ENCODE measurements around the gene MMP3. TPM values are rescaled to one million over a fixed set of nuclear protein-coding genes. Genes with fewer than 3 reads are reported as not detected.

Gene MMP3
- polyA plus RNA-seq, 1 experiment = 59.4 TPM

DNA sequence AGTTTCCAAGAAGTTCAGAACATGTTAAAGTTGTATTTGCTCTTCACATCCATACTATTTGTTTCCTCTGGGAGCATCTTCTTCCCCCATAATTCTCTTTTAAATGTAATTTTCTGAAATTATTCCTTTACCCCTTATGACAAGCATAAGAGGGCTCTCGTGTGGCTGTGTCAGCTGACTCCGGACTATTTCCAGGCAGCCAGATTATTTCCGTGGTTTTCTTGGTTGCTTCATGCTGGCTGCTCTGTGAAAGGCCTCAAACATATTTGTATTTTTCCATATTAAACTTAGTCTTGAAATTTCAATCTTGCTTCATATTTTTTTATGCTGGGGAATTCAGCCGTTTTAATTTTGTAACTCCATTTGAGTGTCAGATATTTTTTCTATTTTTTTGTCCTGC lies 42.6 kb downstream of the MMP3 start:
- POLR2A ChIA-PET = no interaction called here

DNA sequence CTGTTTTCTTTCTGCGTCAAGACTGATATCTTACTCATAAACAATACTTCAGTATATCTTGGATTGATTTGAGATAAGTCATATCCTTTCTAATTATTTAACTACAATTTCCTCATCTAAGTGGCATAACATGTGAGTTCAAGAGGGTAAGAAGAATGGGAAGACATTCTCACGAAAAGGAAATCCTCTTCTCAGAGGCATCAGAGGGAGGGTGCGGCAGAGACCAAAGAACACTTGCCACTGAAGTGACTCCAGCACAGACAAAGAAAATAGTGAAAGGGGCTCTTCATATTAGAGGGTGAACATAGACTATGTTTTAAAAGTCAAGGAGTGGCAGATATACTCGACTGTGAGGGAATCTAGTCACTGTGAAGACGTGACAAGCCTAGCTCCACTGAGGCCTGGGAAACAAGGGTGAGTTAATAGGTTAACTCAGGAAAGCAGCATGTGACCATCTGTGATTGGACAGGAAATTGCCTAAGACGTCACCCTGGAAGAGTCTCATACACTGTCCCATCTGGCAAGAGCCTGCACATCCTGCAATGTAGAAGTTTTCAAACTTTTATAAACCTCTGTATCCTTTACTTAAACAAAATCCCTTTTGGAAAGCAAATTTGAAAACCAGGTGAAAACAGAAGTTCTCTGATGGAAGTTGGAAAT lies 43.6 kb downstream of the MMP3 start:
- POLR2A ChIA-PET = no interaction called here
- TF ChIP-seq, protein P1, sequence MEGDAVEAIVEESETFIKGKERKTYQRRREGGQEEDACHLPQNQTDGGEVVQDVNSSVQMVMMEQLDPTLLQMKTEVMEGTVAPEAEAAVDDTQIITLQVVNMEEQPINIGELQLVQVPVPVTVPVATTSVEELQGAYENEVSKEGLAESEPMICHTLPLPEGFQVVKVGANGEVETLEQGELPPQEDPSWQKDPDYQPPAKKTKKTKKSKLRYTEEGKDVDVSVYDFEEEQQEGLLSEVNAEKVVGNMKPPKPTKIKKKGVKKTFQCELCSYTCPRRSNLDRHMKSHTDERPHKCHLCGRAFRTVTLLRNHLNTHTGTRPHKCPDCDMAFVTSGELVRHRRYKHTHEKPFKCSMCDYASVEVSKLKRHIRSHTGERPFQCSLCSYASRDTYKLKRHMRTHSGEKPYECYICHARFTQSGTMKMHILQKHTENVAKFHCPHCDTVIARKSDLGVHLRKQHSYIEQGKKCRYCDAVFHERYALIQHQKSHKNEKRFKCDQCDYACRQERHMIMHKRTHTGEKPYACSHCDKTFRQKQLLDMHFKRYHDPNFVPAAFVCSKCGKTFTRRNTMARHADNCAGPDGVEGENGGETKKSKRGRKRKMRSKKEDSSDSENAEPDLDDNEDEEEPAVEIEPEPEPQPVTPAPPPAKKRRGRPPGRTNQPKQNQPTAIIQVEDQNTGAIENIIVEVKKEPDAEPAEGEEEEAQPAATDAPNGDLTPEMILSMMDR (IDR thresholded peaks at IDR 0.05; ENCODE audit: insufficient read depth, low read depth, low read length) = no peak
- CTCF ChIA-PET = interaction anchor here (0.9 to 1.4 kb wide), 2 partner anchors 19 kb away, joined by 3 to 4 read pairs; partner anchors contain the start of gene MMP10
- Histone ChIP-seq H3K4me3 (ENCODE audit: low read depth, low read length) (no peak overlapping the region), H3K27me3 (ENCODE audit: control insufficient read depth, insufficient read depth, low read length) (no peaks in the 10 kb centered on the region), H3K36me3 (ENCODE audit: control insufficient read depth, insufficient read depth, low read length) (no peaks in the 10 kb centered on the region)
- peak; percentile 12 for DNase-seq (ENCODE audit: low read depth)

More for the DNA sequence above, 42.6 kb downstream of the MMP3 start:
- H3K27me3 ChIP-seq (ENCODE audit: control insufficient read depth, insufficient read depth, low read length) = no peaks in the 10 kb centered on the region
- DNase-seq (ENCODE audit: low read depth) = no peak
- CTCF ChIA-PET = interaction anchor here (0.6 to 0.9 kb wide), 2 partner anchors 20 to 52 kb away, joined by 3 to 4 read pairs; partner anchors contain the start of gene MMP10
- no peaks in the 10 kb centered on the region for H3K36me3 ChIP-seq (ENCODE audit: control insufficient read depth, insufficient read depth, low read length)
- no peak overlapping the region for H3K4me3 ChIP-seq (ENCODE audit: low read depth, low read length)
- TF ChIP-seq, protein P1 (IDR thresholded peaks at IDR 0.05; ENCODE audit: insufficient read depth, low read depth, low read length) = no peak

DNA sequence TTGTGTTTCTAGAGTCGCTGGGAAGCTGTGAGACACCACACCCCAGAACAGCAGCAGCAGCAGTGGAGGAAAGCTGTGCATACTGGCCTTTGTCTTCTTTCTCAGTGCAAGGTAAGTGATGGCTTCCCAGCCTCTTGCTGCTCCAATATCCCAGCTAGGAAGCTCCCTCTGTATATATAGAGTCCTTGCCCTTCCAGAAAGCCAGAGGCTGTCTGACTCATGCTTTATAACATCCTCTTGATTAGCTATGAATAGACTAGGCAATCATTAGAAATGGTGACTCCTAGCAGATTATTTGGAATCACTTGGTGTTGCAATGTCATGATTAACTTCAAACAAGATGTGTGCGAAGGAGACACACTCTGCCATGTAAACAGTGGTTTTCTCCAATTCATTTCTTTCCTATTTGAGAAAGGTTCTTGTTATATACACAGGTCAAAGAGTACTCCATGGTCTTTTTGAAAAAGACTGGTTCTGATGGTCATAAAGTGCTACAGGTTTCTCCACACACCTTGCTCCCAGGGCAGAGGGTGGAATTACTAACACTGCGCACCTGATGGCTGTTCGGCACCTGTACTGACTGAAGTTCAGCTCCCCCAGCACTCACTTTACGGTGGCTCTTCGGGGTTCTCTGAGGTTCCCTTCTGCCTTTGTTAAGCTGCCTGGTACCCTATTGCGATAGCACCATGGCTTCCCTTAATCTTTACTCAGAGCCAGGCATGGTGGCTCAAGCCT lies 45.2 kb downstream of the MMP3 start, which contains the start of gene MMP1:
Gene MMP1, minus strand, starts transcription at position 149 of the 735 bp plus-strand sequence. Its CDS starts 68 bp downstream, at position 81.
- Histone ChIP-seq H3K27me3 (ENCODE audit: control insufficient read depth, insufficient read depth, low read length) (no peaks in the 10 kb centered on the region), H3K4me3 (ENCODE audit: low read depth, low read length) (no peak within 1 kb of the TSS), H3K36me3 (ENCODE audit: control insufficient read depth, insufficient read depth, low read length) (no peaks in the 10 kb centered on the region)
- POLR2A ChIA-PET = no interaction called here
- DNase-seq (ENCODE audit: low read depth) = peak; percentile 58
- TF ChIP-seq, protein P1 (IDR thresholded peaks at IDR 0.05; ENCODE audit: insufficient read depth, low read depth, low read length) = no peak
- CTCF ChIA-PET = interaction anchor here (1.0 to 1.4 kb wide), 2 partner anchors 12 to 18 kb away, joined by 3 to 5 read pairs; partner anchors contain the start of gene MMP10

DNA sequence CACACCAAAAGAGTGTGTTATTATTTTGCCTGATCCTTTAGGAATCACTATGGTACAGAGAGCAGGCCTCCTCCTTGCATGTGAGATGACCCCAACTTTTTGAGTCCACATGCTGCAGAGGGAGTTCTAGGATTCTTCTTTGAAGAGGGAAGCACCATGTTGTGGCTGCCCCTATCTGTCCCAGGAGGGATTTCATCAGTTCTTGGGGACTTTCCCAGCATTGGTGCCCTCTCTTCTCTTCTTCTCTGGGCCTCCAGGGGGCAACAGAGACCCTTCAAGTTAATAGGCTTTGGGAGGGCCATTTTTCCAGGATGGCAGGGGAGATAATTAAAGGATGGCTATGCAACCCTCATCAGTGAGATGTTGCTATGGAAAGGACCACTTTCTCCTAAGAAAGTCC lies 49.0 kb downstream of the MMP3 start:
- Histone ChIP-seq H3K36me3 (ENCODE audit: control insufficient read depth, insufficient read depth, low read length) (no peaks in the 10 kb centered on the region), H3K4me3 (ENCODE audit: low read depth, low read length) (no peak overlapping the region), H3K27me3 (ENCODE audit: control insufficient read depth, insufficient read depth, low read length) (no peaks in the 10 kb centered on the region)
- TF ChIP-seq, protein P1 (IDR thresholded peaks at IDR 0.05; ENCODE audit: insufficient read depth, low read depth, low read length) = peak; percentile 57
- no peak for DNase-seq (ENCODE audit: low read depth)
- POLR2A ChIA-PET = no interaction called here
- CTCF ChIA-PET = interaction anchor here (0.7 to 1.3 kb wide), 3 partner anchors 14 to 232 kb away, joined by 3 read pairs; partner anchors contain the start of gene MMP10

DNA sequence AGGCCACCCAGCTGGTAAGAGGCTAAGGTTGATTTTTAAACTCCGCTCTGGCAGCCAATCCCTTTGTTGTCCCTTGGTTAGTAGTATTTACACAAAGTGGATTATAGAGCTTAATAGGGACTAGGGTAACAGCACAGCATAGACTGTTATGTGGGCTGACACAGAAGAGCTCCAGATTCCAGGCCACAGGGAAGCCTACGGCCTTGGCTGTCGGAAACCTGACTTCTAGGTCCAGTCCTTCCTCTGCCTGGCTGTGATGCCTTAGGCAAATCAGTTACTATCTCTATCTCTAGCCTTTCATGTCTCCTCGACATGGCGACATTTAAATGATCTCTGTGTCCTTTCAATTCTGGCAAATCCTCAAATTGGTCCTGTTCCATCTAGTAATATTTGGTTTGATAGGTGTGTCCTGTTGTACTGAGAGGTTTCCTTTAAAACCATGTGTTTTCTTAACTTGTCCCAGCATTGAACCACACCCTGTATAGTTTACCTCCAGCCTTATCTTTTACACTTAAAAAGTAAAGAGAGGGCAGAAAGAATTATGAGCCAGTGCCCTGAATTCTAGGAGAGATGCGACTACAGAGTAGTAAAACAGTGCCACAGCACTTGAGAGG lies 49.6 kb downstream of the MMP3 start:
- Histone ChIP-seq H3K27me3 (ENCODE audit: control insufficient read depth, insufficient read depth, low read length) (no peaks in the 10 kb centered on the region), H3K4me3 (ENCODE audit: low read depth, low read length) (no peak overlapping the region), H3K36me3 (ENCODE audit: control insufficient read depth, insufficient read depth, low read length) (no peaks in the 10 kb centered on the region)
- POLR2A ChIA-PET = no interaction called here
- TF ChIP-seq, protein P1 (IDR thresholded peaks at IDR 0.05; ENCODE audit: insufficient read depth, low read depth, low read length) = no peak
- DNase-seq (ENCODE audit: low read depth) = no peak
- CTCF ChIA-PET = interaction anchor here (0.9 to 2.4 kb wide), 3 partner anchors 10 to 121 kb away, joined by 4 to 7 read pairs (median 7); partner anchors contain the start of gene MMP10

All from BJ (cell line).